Ishikawa (cell line): ENCODE results near the gene DCC.

ENCODE experiments used
- CEBPB ChIP-seq: IDR thresholded peaks from 2 replicates; pipeline ENCODE4 v1.6.1; 2012
- CREB1 ChIP-seq: IDR thresholded peaks from 2 replicates; pipeline ENCODE4 v1.6.1; 2012; ENCODE audit warnings: low read depth
- EGR1 ChIP-seq: IDR thresholded peaks from 2 replicates; pipeline ENCODE4 v1.6.1; 2012
- EP300 ChIP-seq: IDR thresholded peaks from 2 replicates; pipeline ENCODE4 v1.6.1; 2012; ENCODE audit warnings: borderline replicate concordance
- FOXM1 ChIP-seq: IDR thresholded peaks from 2 replicates; pipeline ENCODE4 v1.6.1; 2012; ENCODE audit warnings: low read depth, borderline replicate concordance
- MAX ChIP-seq: IDR thresholded peaks from 2 replicates; pipeline ENCODE4 v1.6.1; 2012
- NFIC ChIP-seq: IDR thresholded peaks from 2 replicates; pipeline ENCODE4 v1.6.1; 2012
- RAD21 ChIP-seq: IDR thresholded peaks from 2 replicates; pipeline ENCODE4 v1.6.1; 2012; ENCODE audit warnings: low read depth
- REST ChIP-seq: IDR thresholded peaks from 2 replicates; pipeline ENCODE4 v1.6.1; 2012; ENCODE audit warnings: low read depth, mild to moderate bottlenecking
- TAF1 ChIP-seq: IDR thresholded peaks from 2 replicates; pipeline ENCODE4 v1.6.1; 2012; ENCODE audit warnings: low read depth, mild to moderate bottlenecking
- TCF12 ChIP-seq: IDR thresholded peaks from 2 replicates; pipeline ENCODE4 v1.6.1; 2012; ENCODE audit warnings: low read depth
- TEAD4 ChIP-seq: IDR thresholded peaks from 2 replicates; pipeline ENCODE4 v1.6.1; 2012

- TF ChIP-seq MAX (no peak), EGR1 (no peak), CREB1 (no peak), REST (no peak), FOXM1 (no peak), RAD21 (no peak), TAF1 (no peak), NFIC (no peak), EP300 (no peak), CEBPB (no peak), TEAD4 (no peak), TCF12 (no peak)
These were observed 308.2 kb downstream of the DCC start for GRCh38 chr18:52648201-52648600.
